K562 (cell line): Measurements from ENCODE around the gene CHRNB4. TPM values are rescaled to one million over a fixed set of nuclear protein-coding genes. Genes with fewer than 3 reads are reported as not detected.

Experiments
- ATAC-seq: fragments of 200-7000 bp; cut with Tn5 transposase; 3 replicates; pipeline ENCODE4 v1.9.1; 2020; ENCODE audit warnings: moderate library complexity
- BruUV-seq: library from RNA; stranded (reverse); fragments of 400-500 nt; replicated peaks from 2 replicates; lab custom pipeline; 2021; lab: Mats Ljungman, UMichigan
- CTCF ChIA-PET: fragments of 300-600 bp; formaldehyde crosslinking; extraction: SDS; loops from one replicate; lab custom pipeline; 2021; ENCODE audit warnings: low intra/inter-chr PET ratio; lab: Yijun Ruan, JAX
- POLR2A ChIA-PET: fragments of 300-600, 350-650 bp; sonication (Branson Sonifier 250); formaldehyde crosslinking; extraction: SDS; loops from one replicate; lab custom pipeline; 2021; ENCODE audit warnings: antibody characterized with exemption, inconsistent platforms; lab: Yijun Ruan, JAX
- DNase-seq, 4 experiments: peaks; one replicate each; pipeline versions ENCODE4 v3.0.0 to v3.0.0-alpha.2; 2011 to 2018; ENCODE audit warnings: low spot score in 3 of 4, mixed read lengths in 3 of 4; ENCODE audit errors: extremely low read depth in 1 of 4
- FAIRE-seq: peaks from 2 replicates; lab custom pipeline; 2011; peaks lifted over from hg19 to GRCh38; lab: Jason Lieb, UNC
- H2AFZ ChIP-seq: 2 replicates; pipeline ENCODE4 v1.6.0; 2011; ENCODE audit warnings: low read depth, low read length, control low read depth, inconsistent platforms
- H3K27ac ChIP-seq: fragments of 200-600 bp; 3 replicates; pipeline ENCODE4 v1.8.0; 2011; ENCODE audit warnings: low read depth, mild to moderate bottlenecking, control low read depth, inconsistent platforms, low read length, moderate library complexity, mixed read lengths; ENCODE audit errors: extremely low read depth
- H3K27me3 ChIP-seq, 2 experiments: fragments of 300-600 bp in 1 of 2; 2 replicates in 1 of 2; 3 replicates in 1 of 2; pipeline versions ENCODE4 v1.6.0 to v1.8.0; 2011; ENCODE audit warnings: inconsistent platforms in 2 of 2, low read length in 2 of 2, mild to moderate bottlenecking in 1 of 2, mixed read lengths in 1 of 2, moderate library complexity in 1 of 2; ENCODE audit not compliant: control insufficient read depth in 2 of 2, insufficient read depth in 2 of 2
- H3K36me3 ChIP-seq: fragments of 300-600 bp; 3 replicates; pipeline ENCODE4 v1.8.0; 2011; ENCODE audit warnings: mild to moderate bottlenecking, low read length, inconsistent platforms; ENCODE audit not compliant: control insufficient read depth, insufficient read depth
- H3K4me1 ChIP-seq, 2 experiments: fragments of 200-600 bp in 1 of 2; replicated peaks in 1 of 2; 2 replicates in 1 of 2; 3 replicates in 1 of 2; pipeline versions ENCODE4 v1.5.1 to v1.8.0; 2011; ENCODE audit warnings: inconsistent platforms in 2 of 2, low read length in 2 of 2, mild to moderate bottlenecking in 1 of 2, mixed read lengths in 1 of 2, moderate library complexity in 1 of 2; ENCODE audit not compliant: control insufficient read depth in 2 of 2, insufficient read depth in 2 of 2
- H3K4me2 ChIP-seq: 2 replicates; pipeline ENCODE4 v1.6.1; 2011; ENCODE audit warnings: low read length, control low read depth, inconsistent platforms, mixed read lengths; ENCODE audit not compliant: insufficient read depth
- H3K4me3 ChIP-seq: fragments of 200-600 bp; sonication (generic), shearing (Covaris generic); 2 replicates; pipeline ENCODE4 v1.5.1; 2016; ENCODE audit warnings: control low read depth, inconsistent platforms
- H3K79me2 ChIP-seq: fragments of 200-600 bp; 3 replicates; pipeline ENCODE4 v1.8.0; 2011; ENCODE audit warnings: low read length, inconsistent platforms; ENCODE audit not compliant: control insufficient read depth, insufficient read depth
- H3K9ac ChIP-seq, 2 experiments: 2 replicates each; pipeline versions ENCODE4 v1.6.0 to v1.6.1; 2011; ENCODE audit warnings: low read depth in 2 of 2, low read length in 2 of 2, control low read depth in 1 of 2, inconsistent platforms in 1 of 2, mild to moderate bottlenecking in 1 of 2, mixed read lengths in 1 of 2; ENCODE audit not compliant: insufficient read depth in 1 of 2
- H3K9me1 ChIP-seq: one replicate; pipeline ENCODE4 v1.6.0; 2011; ENCODE audit warnings: inconsistent platforms, mild to moderate bottlenecking, low read length, moderate library complexity; ENCODE audit not compliant: control insufficient read depth, insufficient read depth
- H3K9me3 ChIP-seq: replicated peaks from 2 replicates; pipeline ENCODE4 v1.5.1; 2011; ENCODE audit warnings: low read depth, low read length, inconsistent platforms; ENCODE audit not compliant: control insufficient read depth, insufficient read depth
- H4K20me1 ChIP-seq: replicated peaks from 2 replicates; pipeline ENCODE4 v1.6.1; 2011; ENCODE audit warnings: low read length, inconsistent platforms, mixed read lengths; ENCODE audit not compliant: control insufficient read depth, insufficient read depth
- BRD4 ChIP-seq: fragments of 200-600 bp; sonication (generic); IDR thresholded peaks from 2 replicates; pipeline ENCODE4 v1.6.1; 2017; ENCODE audit warnings: inconsistent platforms
- CHCHD3 ChIP-seq: fragments of 250-450 bp; sonication (Bioruptor Pico); IDR thresholded peaks from 2 replicates; pipeline ENCODE4 v2.1.2; 2022; ENCODE audit warnings: mild to moderate bottlenecking
- CHD1 ChIP-seq: fragments of 200-600 bp; sonication (generic); IDR thresholded peaks from one replicate; pipeline ENCODE4 v1.6.1; 2012; ENCODE audit warnings: mild to moderate bottlenecking, moderate library complexity, low read length, inconsistent platforms
- ELF2 ChIP-seq: fragments of 250-450 bp; sonication (Bioruptor Pico); IDR thresholded peaks from 2 replicates; pipeline ENCODE4 v1.5.0; 2021; ENCODE audit warnings: mild to moderate bottlenecking
- HLTF ChIP-seq: fragments of 450-650 bp; IDR thresholded peaks from 2 replicates; pipeline ENCODE4 v1.6.1; 2016
- MTA2 ChIP-seq: fragments of 450-650 bp; IDR thresholded peaks from 2 replicates; pipeline ENCODE4 v1.6.1; 2016; ENCODE audit warnings: low read depth
- POLR2G ChIP-seq: fragments of 200-400 bp; formaldehyde crosslinking; IDR thresholded peaks from 2 replicates; pipeline ENCODE4 v1.6.1; 2017; ENCODE audit warnings: low read depth, mild to moderate bottlenecking, antibody characterized with exemption, low read length, moderate library complexity
- RBM22 ChIP-seq: fragments of 200-400 bp; formaldehyde crosslinking; IDR thresholded peaks from 2 replicates; pipeline ENCODE4 v1.6.1; 2018; ENCODE audit warnings: low read length, low read depth; ENCODE audit not compliant: poor library complexity, severe bottlenecking
- SIN3B ChIP-seq: fragments of 450-650 bp; IDR thresholded peaks from 2 replicates; pipeline ENCODE4 v1.6.1; 2017; ENCODE audit warnings: low read depth, mild to moderate bottlenecking, moderate library complexity
- SIX5 ChIP-seq, 2 experiments: IDR thresholded peaks; 2 replicates each; pipeline ENCODE4 v1.6.1; 2011; ENCODE audit warnings: low read length in 2 of 2, borderline replicate concordance in 1 of 2, low read depth in 1 of 2, mild to moderate bottlenecking in 1 of 2, moderate library complexity in 1 of 2; ENCODE audit not compliant: insufficient read depth in 1 of 2
- SMAD3 ChIP-seq: fragments of 450-650 bp; formaldehyde crosslinking; conservative IDR thresholded peaks from 2 replicates; pipeline ENCODE4 v1.4.0; 2020; ENCODE audit warnings: mild to moderate bottlenecking
- SMARCE1 ChIP-seq: fragments of 450-650 bp; IDR thresholded peaks from 2 replicates; pipeline ENCODE4 v1.7.1; 2016; ENCODE audit warnings: mild to moderate bottlenecking
- SRSF9 ChIP-seq: fragments of 200-400 bp; formaldehyde crosslinking; IDR thresholded peaks from 2 replicates; pipeline ENCODE4 v1.6.1; 2017; ENCODE audit warnings: low read depth, low read length, borderline replicate concordance
- TAF9B ChIP-seq: fragments of 450-650 bp; IDR thresholded peaks from 2 replicates; pipeline ENCODE4 v1.6.1; 2018; ENCODE audit warnings: mild to moderate bottlenecking; ENCODE audit not compliant: partially characterized antibody
- ZNF445 ChIP-seq: fragments of 250-450 bp; sonication (Bioruptor Pico); IDR thresholded peaks from 2 replicates; pipeline ENCODE4 v1.4.0; 2020; ENCODE audit warnings: low read depth, mild to moderate bottlenecking, moderate library complexity
- ZNF785 ChIP-seq: fragments of 250-450 bp; sonication (Bioruptor Pico); IDR thresholded peaks from 2 replicates; pipeline ENCODE4 v1.4.0; 2020; ENCODE audit warnings: mild to moderate bottlenecking
- WGBS: fragments of 100-300 bp; shearing (Covaris generic); methylation state at CpG from one replicate; pipeline ENCODE4 v1.1.6; 2016; ENCODE audit warnings: low coverage, mixed read lengths; ENCODE audit not compliant: insufficient coverage; ENCODE audit errors: missing lambda C conversion rate; 5-methylcytosine and 5-hydroxymethylcytosine counted together
- in situ Hi-C: fragments of 300-500 bp; cut with MboI; formaldehyde crosslinking; loops from 4 replicates; pipeline ENCODE4 v1.15.0; 2018; ENCODE audit warnings: inconsistent platforms, mixed read lengths
- intact Hi-C: fragments of 100-400 bp; cut with micrococcal nuclease; formaldehyde crosslinking; loops from 2 replicates; pipeline ENCODE4 v1.14.2; 2022
- polyA plus RNA-seq, 8 experiments: library from polyadenylated mRNA; depleted of rRNA in 4 of 8; stranded (reverse) in 5 of 8; unstranded in 3 of 8; fragments of >200 nt; fragmentation: Nextera tagmentation in 2 of 8; fragmentation: Illumina TruSeq in 1 of 8; extraction: Ambion mirVana in 2 of 8; extraction: Trizol in 1 of 8; gene quantifications; 2 replicates each; pipeline versions ENCODE4 v1.2.1 to v1.2.3, GENCODE V29; 2011 to 2014; ENCODE audit warnings: inconsistent platforms in 1 of 8, missing spikeins in 1 of 8
- total RNA-seq, 7 experiments: library from RNA; depleted of rRNA in 6 of 7; stranded (reverse); fragments of >200 nt in 6 of 7; fragmentation: Illumina TruSeq in 2 of 7; extraction: Trizol in 2 of 7; gene quantifications; 2 replicates each; pipeline versions ENCODE4 v1.2.1 to v1.2.3, GENCODE V29; 2011 to 2021; ENCODE audit warnings: low replicate concordance in 1 of 7
- TF ChIP-seq, protein P1 (sequence below): fragments of 450-650 bp; IDR thresholded peaks from one replicate; pipeline ENCODE4 v1.6.1; 2018; ENCODE audit warnings: mild to moderate bottlenecking, moderate library complexity; ENCODE audit not compliant: partially characterized antibody
- TF ChIP-seq, protein P2 (sequence below): fragments of 250-450 bp; sonication (Bioruptor Pico); IDR thresholded peaks from 2 replicates; pipeline ENCODE4 v1.4.0; 2020; ENCODE audit warnings: mild to moderate bottlenecking, moderate library complexity
- TF ChIP-seq, protein P3 (sequence below): sonication (generic); IDR thresholded peaks from 2 replicates; pipeline ENCODE4 v1.6.1; 2016

The CHRNB4 gene
- total and polyA plus RNA-seq, 9 of the 15 experiments (the other 6 are each of a cell fraction or from before 2014, with no cell fraction given): 0.08 to 0.18 TPM; not detected in 7

DNA sequence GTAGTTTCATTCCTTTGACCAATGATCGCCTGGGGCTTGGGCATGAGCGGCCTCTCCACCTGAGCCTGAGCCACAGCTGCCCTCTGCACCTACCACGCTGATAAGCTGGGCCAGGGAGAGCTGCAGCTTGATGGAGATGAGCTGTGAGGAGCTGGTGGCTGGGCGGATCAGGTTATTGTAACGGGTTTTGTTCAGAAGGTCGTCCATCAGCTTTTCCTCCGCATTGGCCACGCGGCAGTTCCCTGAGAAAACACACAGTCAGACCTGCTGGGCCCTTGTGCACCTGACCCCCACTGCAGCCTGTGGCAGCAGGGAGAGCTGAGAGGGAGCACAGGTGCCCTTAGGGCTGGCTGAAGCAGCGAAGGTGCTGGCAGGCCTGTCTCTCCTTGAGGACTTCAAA, 5.7 kb downstream of the CHRNB4 start:
- no TSS peak for BruUV-seq
- ChIA-PET POLR2A (no interaction called here), CTCF (no interaction called here)
- DNase-seq (no peak), FAIRE-seq (no peak), ATAC-seq (no peak)
- no peak overlapping the region for H2AFZ ChIP-seq
- 4% methylated on average over 10 of the region's 10 CpGs for WGBS
- intact Hi-C loops: loop anchor here (5.0 kb wide), 1 partner anchor 117 kb away; no protein-coding TSS in a partner anchor
- no peak overlapping the region for H3K27ac ChIP-seq
- H3K4me1 ChIP-seq: peaks cover 0 to under 1% of the 10 kb centered on the region in 2 experiments; a peak in 1 of 5 replicates
- H3K36me3 ChIP-seq: no peaks in the 10 kb centered on the region
- H3K79me2 ChIP-seq: no peaks in the 10 kb centered on the region
- 0 out of 4 replicates have a peak overlapping the region, but pooled peaks of 1 of the 2 experiments have one; percentile 28 for H3K9ac ChIP-seq
- 0 out of 2 replicates have a peak, but pooled peaks cover 3% of the 10 kb centered on the region for H4K20me1 ChIP-seq
- in situ Hi-C loops: no loop called here
- peaks cover 12 to 32% of the 10 kb centered on the region in 2 experiments; a peak in 4 of 5 replicates for H3K27me3 ChIP-seq
- no peaks in the 10 kb centered on the region for H3K9me1 ChIP-seq
- H3K4me2 ChIP-seq: no peak overlapping the region
- H3K9me3 ChIP-seq: no peaks in the 10 kb centered on the region
- no peak overlapping the region for H3K4me3 ChIP-seq
- no peak for TF ChIP-seq SRSF9
- TF ChIP-seq SMARCE1: no peak
- TF ChIP-seq POLR2G: no peak
- no peak for TF ChIP-seq CHD1
- TF ChIP-seq ELF2 (CRISPR knock-in tag): no peak
- no peak for TF ChIP-seq ZNF445 (CRISPR knock-in tag)
- TF ChIP-seq BRD4: no peak
- no peak for TF ChIP-seq SIX5 (IDR thresholded peaks at IDR 0.05; ENCODE audit: borderline replicate concordance in 1 of 2, insufficient read depth in 1 of 2, low read depth in 1 of 2, low read length in 2 of 2)
- no peak for TF ChIP-seq TAF9B
- TF ChIP-seq, protein P1, sequence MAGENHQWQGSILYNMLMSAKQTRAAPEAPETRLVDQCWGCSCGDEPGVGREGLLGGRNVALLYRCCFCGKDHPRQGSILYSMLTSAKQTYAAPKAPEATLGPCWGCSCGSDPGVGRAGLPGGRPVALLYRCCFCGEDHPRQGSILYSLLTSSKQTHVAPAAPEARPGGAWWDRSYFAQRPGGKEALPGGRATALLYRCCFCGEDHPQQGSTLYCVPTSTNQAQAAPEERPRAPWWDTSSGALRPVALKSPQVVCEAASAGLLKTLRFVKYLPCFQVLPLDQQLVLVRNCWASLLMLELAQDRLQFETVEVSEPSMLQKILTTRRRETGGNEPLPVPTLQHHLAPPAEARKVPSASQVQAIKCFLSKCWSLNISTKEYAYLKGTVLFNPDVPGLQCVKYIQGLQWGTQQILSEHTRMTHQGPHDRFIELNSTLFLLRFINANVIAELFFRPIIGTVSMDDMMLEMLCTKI: no peak
- TF ChIP-seq MTA2: no peak
- TF ChIP-seq, protein P2, sequence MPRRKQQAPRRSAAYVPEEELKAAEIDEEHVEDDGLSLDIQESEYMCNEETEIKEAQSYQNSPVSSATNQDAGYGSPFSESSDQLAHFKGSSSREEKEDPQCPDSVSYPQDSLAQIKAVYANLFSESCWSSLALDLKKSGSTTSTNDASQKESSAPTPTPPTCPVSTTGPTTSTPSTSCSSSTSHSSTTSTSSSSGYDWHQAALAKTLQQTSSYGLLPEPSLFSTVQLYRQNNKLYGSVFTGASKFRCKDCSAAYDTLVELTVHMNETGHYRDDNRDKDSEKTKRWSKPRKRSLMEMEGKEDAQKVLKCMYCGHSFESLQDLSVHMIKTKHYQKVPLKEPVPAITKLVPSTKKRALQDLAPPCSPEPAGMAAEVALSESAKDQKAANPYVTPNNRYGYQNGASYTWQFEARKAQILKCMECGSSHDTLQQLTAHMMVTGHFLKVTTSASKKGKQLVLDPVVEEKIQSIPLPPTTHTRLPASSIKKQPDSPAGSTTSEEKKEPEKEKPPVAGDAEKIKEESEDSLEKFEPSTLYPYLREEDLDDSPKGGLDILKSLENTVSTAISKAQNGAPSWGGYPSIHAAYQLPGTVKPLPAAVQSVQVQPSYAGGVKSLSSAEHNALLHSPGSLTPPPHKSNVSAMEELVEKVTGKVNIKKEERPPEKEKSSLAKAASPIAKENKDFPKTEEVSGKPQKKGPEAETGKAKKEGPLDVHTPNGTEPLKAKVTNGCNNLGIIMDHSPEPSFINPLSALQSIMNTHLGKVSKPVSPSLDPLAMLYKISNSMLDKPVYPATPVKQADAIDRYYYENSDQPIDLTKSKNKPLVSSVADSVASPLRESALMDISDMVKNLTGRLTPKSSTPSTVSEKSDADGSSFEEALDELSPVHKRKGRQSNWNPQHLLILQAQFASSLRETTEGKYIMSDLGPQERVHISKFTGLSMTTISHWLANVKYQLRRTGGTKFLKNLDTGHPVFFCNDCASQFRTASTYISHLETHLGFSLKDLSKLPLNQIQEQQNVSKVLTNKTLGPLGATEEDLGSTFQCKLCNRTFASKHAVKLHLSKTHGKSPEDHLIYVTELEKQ (CRISPR knock-in tag): no peak
- TF ChIP-seq CHCHD3 (CRISPR knock-in tag): no peak
- no peak for TF ChIP-seq SMAD3 (CRISPR knock-in tag)
- TF ChIP-seq ZNF785 (CRISPR knock-in tag): no peak
- TF ChIP-seq, protein P3, sequence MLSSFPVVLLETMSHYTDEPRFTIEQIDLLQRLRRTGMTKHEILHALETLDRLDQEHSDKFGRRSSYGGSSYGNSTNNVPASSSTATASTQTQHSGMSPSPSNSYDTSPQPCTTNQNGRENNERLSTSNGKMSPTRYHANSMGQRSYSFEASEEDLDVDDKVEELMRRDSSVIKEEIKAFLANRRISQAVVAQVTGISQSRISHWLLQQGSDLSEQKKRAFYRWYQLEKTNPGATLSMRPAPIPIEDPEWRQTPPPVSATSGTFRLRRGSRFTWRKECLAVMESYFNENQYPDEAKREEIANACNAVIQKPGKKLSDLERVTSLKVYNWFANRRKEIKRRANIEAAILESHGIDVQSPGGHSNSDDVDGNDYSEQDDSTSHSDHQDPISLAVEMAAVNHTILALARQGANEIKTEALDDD: no peak
- no peak for TF ChIP-seq SIN3B
- no peak for TF ChIP-seq RBM22
- no peak for TF ChIP-seq HLTF
